Activated naive CD8-positive, alpha-beta T cell treated with anti-CD3 and anti-CD28 coated beads, Interleukin-2, amount 10 ng/mL, durations not matched to agents 7 days and 5 days (primary cell): ENCODE results near the gene FYN. TPM values are rescaled to one million over a fixed set of nuclear protein-coding genes. Genes with fewer than 3 reads are reported as not detected.
"Not testable (repeated sequence)": the region's sequence is repeated elsewhere in the genome, so short reads cannot be mapped to it uniquely, and the experiment has no call there.

ENCODE experiments used
- ATAC-seq: fragments of 150-1000 bp; cut with Tn5 transposase; one replicate; pipeline ENCODE4 v1.10.0; 2021; ENCODE audit warnings: low read depth, moderate library complexity
- POLR2A ChIA-PET: fragments of 350-600 bp; sonication (Branson Sonifier 250); formaldehyde crosslinking; loops from one replicate; lab custom pipeline; 2021; ENCODE audit warnings: antibody characterized with exemption; lab: Charles Lee
- DNase-seq: peaks from one replicate; pipeline ENCODE4 v3.0.0; 2021
- H3K27ac Mint-ChIP-seq: one replicate; pipeline ENCODE4 v1.8.0; 2022; ENCODE audit warnings: mild to moderate bottlenecking, mixed read lengths
- H3K27me3 Mint-ChIP-seq: one replicate; pipeline ENCODE4 v1.8.0; 2022; ENCODE audit warnings: mild to moderate bottlenecking, moderate library complexity, mixed read lengths
- H3K36me3 Mint-ChIP-seq: one replicate; pipeline ENCODE4 v1.8.0; 2021; ENCODE audit warnings: mild to moderate bottlenecking, mixed read lengths
- H3K4me1 Mint-ChIP-seq: one replicate; pipeline ENCODE4 v1.8.0; 2021; ENCODE audit warnings: mixed read lengths
- H3K4me3 Mint-ChIP-seq: one replicate; pipeline ENCODE4 v1.8.0; 2022; ENCODE audit warnings: mild to moderate bottlenecking, moderate library complexity, mixed read lengths
- H3K9me3 Mint-ChIP-seq: one replicate; pipeline ENCODE4 v1.8.0; 2021; ENCODE audit warnings: mixed read lengths
- total RNA-seq, 2 experiments: library from RNA; stranded (reverse); gene quantifications; one replicate each; pipeline ENCODE4 v1.2.3, GENCODE V29; 2021

FYN gene
- total RNA-seq, 2 experiments from 2014 or later, result 363 to 409 TPM

GRCh38 chr6:111686249-111686931 is 186.9 kb downstream of the FYN start:
- ATAC-seq, result no peak
- no peak overlapping the region for H3K4me3 Mint-ChIP-seq
- POLR2A ChIA-PET, result no interaction called here

GRCh38 chr6:111685526-111685925 is 187.7 kb downstream of the FYN start:
- H3K4me1 Mint-ChIP-seq, result peaks cover 15% of the 10 kb centered on the region
- ATAC-seq, result no peak
- POLR2A ChIA-PET, result no interaction called here

More at GRCh38 chr6:111686249-111686931, 186.9 kb downstream of the FYN start:
- Mint-ChIP-seq H3K27ac (no peak overlapping the region), H3K36me3 (peaks cover 24% of the 10 kb centered on the region), H3K4me1 (peaks cover 15% of the 10 kb centered on the region), H3K27me3 (no peaks in the 10 kb centered on the region), H3K9me3 (no peaks in the 10 kb centered on the region)
- DNase-seq, result no peak

DNA sequence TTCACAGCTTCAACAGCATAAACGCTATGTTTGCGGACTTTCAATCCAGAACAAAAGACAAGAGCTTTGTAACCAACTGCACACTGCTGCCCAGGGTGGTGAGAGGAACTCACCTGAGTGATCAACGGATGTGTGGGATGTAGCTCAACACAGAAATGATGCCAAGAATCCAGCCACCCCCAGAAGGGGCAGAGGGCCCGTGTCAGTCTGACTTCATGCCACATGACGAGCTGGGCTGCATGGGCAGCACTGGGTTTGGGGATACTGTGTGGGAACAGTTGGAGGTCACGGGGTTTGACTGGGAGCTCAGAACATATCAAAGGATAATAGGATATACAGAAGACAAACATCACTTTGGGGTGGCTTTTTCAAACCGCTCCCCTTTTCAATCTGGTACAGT is 188.2 kb downstream of the FYN start:
- DNase-seq, result no peak
- H3K4me3 Mint-ChIP-seq, result no peak overlapping the region
- H3K9me3 Mint-ChIP-seq, result no peaks in the 10 kb centered on the region
- no peak for ATAC-seq
- H3K4me1 Mint-ChIP-seq, result peaks cover 15% of the 10 kb centered on the region
- H3K27me3 Mint-ChIP-seq, result no peaks in the 10 kb centered on the region
- H3K27ac Mint-ChIP-seq, result no peak overlapping the region
- peaks cover 24% of the 10 kb centered on the region for H3K36me3 Mint-ChIP-seq
- POLR2A ChIA-PET, result no interaction called here

More at GRCh38 chr6:111685526-111685925, 187.7 kb downstream of the FYN start:
- Mint-ChIP-seq H3K9me3 (no peaks in the 10 kb centered on the region), H3K27me3 (no peaks in the 10 kb centered on the region), H3K27ac (no peak overlapping the region), H3K36me3 (peaks cover 24% of the 10 kb centered on the region), H3K4me3 (no peak overlapping the region)
- DNase-seq, result no peak

- Mint-ChIP-seq H3K9me3 (no peaks in the 10 kb centered on the region), H3K4me1 (peaks cover 15% of the 10 kb centered on the region), H3K27me3 (no peaks in the 10 kb centered on the region), H3K4me3 (peak overlapping the region; percentile 1), H3K36me3 (peaks cover 22% of the 10 kb centered on the region), H3K27ac (peak overlapping the region; percentile 32)
- DNase-seq, result no peak
- POLR2A ChIA-PET, result no interaction called here
- no peak for ATAC-seq
Observed at GRCh38 chr6:111683749-111684267, 189.4 kb downstream of the FYN start.

DNA sequence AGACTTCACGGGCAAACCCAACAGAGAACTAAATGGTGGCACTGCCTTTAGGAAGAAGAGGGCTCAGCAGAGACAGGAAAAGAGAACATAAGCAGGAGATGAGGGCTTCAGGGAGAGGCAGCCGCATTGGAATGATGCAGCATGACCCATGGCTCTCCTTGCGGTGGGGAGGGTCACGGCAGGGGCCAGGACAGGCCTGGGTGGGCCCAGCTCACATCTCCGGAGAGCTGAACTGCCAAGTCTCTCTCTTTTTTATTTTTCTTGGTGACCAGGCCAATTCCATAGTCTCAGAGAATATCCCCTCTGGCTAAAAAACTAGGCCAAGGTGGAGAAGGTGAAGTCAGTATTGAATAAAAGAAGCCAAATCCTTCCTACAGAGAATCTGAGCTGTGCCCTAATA is 190.1 kb downstream of the FYN start:
- DNase-seq, result no peak
- Mint-ChIP-seq H3K27ac (no peak overlapping the region), H3K36me3 (peaks cover 24% of the 10 kb centered on the region), H3K4me3 (no peak overlapping the region), H3K4me1 (peaks cover 15% of the 10 kb centered on the region), H3K27me3 (no peaks in the 10 kb centered on the region), H3K9me3 (no peaks in the 10 kb centered on the region)
- ATAC-seq, result no peak
- POLR2A ChIA-PET, result no interaction called here

- H3K27ac Mint-ChIP-seq, result no peak overlapping the region
Observed at GRCh38 chr6:111681860-111682259, 191.4 kb downstream of the FYN start.

GRCh38 chr6:111680811-111681609 is 192.2 kb downstream of the FYN start:
- Mint-ChIP-seq H3K4me1 (peaks cover 15% of the 10 kb centered on the region), H3K36me3 (peaks cover 20% of the 10 kb centered on the region)
- ATAC-seq, POLR2A ChIA-PET, H3K27ac Mint-ChIP-seq, DNase-seq, H3K4me3 Mint-ChIP-seq, H3K9me3 Mint-ChIP-seq, H3K27me3 Mint-ChIP-seq: not testable (repeated sequence)

More at GRCh38 chr6:111681860-111682259, 191.4 kb downstream of the FYN start:
- DNase-seq (no peak), ATAC-seq (no peak)
- Mint-ChIP-seq H3K4me3 (no peak overlapping the region), H3K27me3 (no peaks in the 10 kb centered on the region), H3K4me1 (peaks cover 15% of the 10 kb centered on the region), H3K9me3 (no peaks in the 10 kb centered on the region), H3K36me3 (peaks cover 20% of the 10 kb centered on the region)
- POLR2A ChIA-PET, result no interaction called here

DNA sequence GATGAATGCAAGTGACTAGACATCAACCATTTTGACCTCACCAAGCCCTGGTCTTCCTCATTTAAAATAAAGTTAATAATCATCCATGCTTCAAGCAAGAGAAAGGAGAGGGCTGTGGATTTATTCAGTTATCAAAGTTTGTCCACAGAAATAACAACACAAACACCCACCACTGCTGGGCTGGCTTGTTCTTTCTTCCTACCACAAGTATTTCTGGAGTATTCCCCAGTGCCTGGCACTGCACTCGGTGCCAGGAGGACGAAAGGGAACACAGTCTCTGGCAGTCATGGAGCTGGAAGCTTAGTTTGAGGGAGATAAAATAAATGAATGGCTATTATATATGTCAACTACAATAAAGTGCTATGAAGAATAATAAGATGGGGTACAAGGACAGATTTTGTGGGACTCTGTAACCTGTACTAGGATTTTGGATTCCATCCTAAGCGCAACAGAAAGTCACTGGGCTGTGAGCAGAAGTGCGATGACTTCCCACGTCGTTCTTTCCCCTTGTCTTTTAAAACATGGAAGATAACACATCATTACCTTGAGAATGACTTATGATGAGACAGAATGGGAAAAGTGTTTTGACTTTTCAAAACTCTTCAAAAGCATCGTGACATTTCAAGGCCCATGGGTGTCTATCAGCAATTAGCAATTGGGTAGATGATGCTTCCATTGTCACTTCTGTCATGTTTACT is 193.1 kb downstream of the FYN start:
- H3K9me3 Mint-ChIP-seq, result no peaks in the 10 kb centered on the region
- POLR2A ChIA-PET, result no interaction called here
- H3K4me3 Mint-ChIP-seq, result no peak overlapping the region
- no peak overlapping the region for H3K27ac Mint-ChIP-seq
- peaks cover 20% of the 10 kb centered on the region for H3K36me3 Mint-ChIP-seq
- ATAC-seq (no peak), DNase-seq (no peak)
- no peaks in the 10 kb centered on the region for H3K27me3 Mint-ChIP-seq
- peaks cover 15% of the 10 kb centered on the region for H3K4me1 Mint-ChIP-seq

DNA sequence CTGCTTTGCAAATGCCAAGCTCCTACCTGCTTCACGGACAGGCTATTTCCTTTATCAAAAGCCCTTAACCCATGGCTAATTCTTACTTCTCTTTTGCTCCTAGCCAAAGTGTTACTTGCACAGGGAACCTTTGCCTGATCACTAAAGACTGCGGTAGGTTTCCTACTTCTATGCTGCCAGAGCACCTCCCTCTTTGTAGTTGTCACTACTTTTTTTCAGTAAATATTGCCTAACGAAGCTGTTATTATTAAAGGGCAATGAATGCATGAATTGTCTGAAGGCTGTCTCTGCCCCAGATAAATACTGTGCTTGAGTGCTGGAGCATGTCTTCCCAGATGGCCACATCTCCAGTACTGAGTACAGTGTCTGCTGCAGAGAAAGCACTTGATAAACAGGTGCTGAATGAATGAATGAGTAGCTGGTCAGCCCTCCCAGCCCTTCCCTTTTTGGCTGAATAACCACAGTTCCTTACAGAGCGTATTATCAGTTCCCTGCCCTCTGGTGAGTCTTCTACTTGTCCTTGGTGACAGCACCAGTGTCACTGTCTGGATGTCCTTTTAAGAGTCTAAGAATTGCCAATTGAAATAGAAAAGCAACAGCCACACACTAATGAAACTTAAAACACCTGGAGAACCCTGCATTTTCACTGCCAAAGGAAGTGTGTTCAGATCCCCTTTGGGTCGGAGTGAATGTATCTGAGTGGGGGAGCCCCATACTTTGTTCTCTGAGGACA is 194.0 kb downstream of the FYN start:
- POLR2A ChIA-PET, result no interaction called here
- H3K9me3 Mint-ChIP-seq, result no peaks in the 10 kb centered on the region
- DNase-seq (no peak), ATAC-seq (no peak)
- peaks cover 23% of the 10 kb centered on the region for H3K36me3 Mint-ChIP-seq
- H3K4me3 Mint-ChIP-seq, result no peak overlapping the region
- H3K27me3 Mint-ChIP-seq, result no peaks in the 10 kb centered on the region
- peak overlapping the region; percentile 2 for H3K27ac Mint-ChIP-seq
- peaks cover 15% of the 10 kb centered on the region for H3K4me1 Mint-ChIP-seq

DNA sequence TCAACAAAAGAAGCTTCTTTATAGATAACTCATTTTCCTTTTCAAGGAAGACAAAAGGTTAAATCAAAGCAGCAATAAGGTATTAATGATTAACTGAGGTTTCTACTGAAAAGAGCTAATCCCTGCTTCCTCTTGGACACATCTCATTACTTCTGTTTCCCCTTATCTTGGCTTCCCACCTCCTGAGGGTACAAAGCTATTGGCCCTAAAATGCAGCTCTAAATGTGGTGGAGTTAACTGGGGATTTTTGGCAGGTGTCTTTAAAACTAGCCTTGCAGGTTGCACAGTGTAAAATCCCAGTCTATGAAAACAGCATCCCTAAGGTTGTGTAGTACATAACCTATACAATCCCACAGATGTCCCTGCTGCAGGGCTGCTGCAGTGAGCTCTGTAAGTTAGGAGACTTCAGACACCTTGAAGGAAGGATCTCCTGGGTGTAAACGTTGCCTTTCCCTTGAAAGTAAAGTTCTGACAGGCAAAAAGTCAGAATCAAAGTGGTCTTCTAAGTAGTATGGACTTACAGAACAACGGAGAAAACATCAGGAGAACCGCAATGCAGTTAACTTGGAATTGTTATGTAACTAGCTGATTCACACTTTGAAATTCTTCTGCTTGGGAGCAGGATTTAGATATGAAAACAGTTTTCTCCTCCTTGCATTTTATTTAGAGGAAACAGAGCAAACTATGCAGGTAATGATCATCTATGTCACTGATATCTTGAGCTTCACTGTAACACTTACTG is 195.8 kb downstream of the FYN start:
- H3K9me3 Mint-ChIP-seq, result no peaks in the 10 kb centered on the region
- peaks cover 4% of the 10 kb centered on the region for H3K4me1 Mint-ChIP-seq
- no peaks in the 10 kb centered on the region for H3K27me3 Mint-ChIP-seq
- POLR2A ChIA-PET, result no interaction called here
- no peak overlapping the region for H3K4me3 Mint-ChIP-seq
- ATAC-seq, result no peak
- no peak for DNase-seq
- peaks cover 24% of the 10 kb centered on the region for H3K36me3 Mint-ChIP-seq
- no peak overlapping the region for H3K27ac Mint-ChIP-seq

- H3K4me3 Mint-ChIP-seq, result no peak overlapping the region
- no peaks in the 10 kb centered on the region for H3K27me3 Mint-ChIP-seq
- ATAC-seq (no peak), DNase-seq (no peak)
- H3K36me3 Mint-ChIP-seq, result peaks cover 21% of the 10 kb centered on the region
- H3K4me1 Mint-ChIP-seq, result no peaks in the 10 kb centered on the region
- POLR2A ChIA-PET, result no interaction called here
- H3K9me3 Mint-ChIP-seq, result no peaks in the 10 kb centered on the region
- H3K27ac Mint-ChIP-seq, result no peak overlapping the region
Observed at GRCh38 chr6:111676383-111676782, 196.9 kb downstream of the FYN start.

GRCh38 chr6:111674883-111675282 is 198.4 kb downstream of the FYN start:
- Mint-ChIP-seq H3K27me3 (no peaks in the 10 kb centered on the region), H3K4me3 (no peak overlapping the region), H3K36me3 (peaks cover 24% of the 10 kb centered on the region), H3K27ac (no peak overlapping the region), H3K4me1 (no peaks in the 10 kb centered on the region), H3K9me3 (no peaks in the 10 kb centered on the region)
- no peak for DNase-seq
- ATAC-seq, result no peak
- POLR2A ChIA-PET, result interaction anchor here (0.5 kb wide), 1 partner anchor 334 kb away, joined by 3 read pairs; no protein-coding TSS in a partner anchor
